Heart right ventricle (tissue), 16 donors: ENCODE measurements around the gene KSR1. TPM values are rescaled to one million over a fixed set of nuclear protein-coding genes. Genes with fewer than 3 reads are reported as not detected.

ENCODE experiments used
- ATAC-seq, 8 donors: fragments of 200-7000 bp; cut with Tn5 transposase; one replicate each; pipeline ENCODE4 v1.9.1; 2020; ENCODE audit warnings: mild to moderate bottlenecking in 8 of 8, moderate library complexity in 8 of 8, moderate number of reproducible peaks in 1 of 8
- DNase-seq, 2 donors: peaks; one replicate each; pipeline ENCODE4 v3.0.0-alpha.2; 2020
- H3K27ac ChIP-seq, 10 donors: fragments of 200-600 bp; sonication (generic) in 2 of 10; one replicate each; pipeline versions ENCODE4 v1.5.0 to v1.8.0; 2020 to 2022; ENCODE audit warnings: mild to moderate bottlenecking in 3 of 10
- H3K27me3 ChIP-seq, 7 donors: fragments of 200-600 bp; one replicate each; pipeline ENCODE4 v1.8.0; 2021 to 2022; ENCODE audit warnings: mild to moderate bottlenecking in 2 of 7
- H3K36me3 ChIP-seq, 9 donors: fragments of 200-600 bp; sonication (generic) in 1 of 9; one replicate each; pipeline versions ENCODE4 v1.5.0 to v1.8.0; 2020 to 2022; ENCODE audit warnings: mild to moderate bottlenecking in 2 of 9
- H3K4me1 ChIP-seq, 9 donors: fragments of 200-600 bp; sonication (generic) in 1 of 9; one replicate each; pipeline versions ENCODE4 v1.5.0 to v1.8.0; 2020 to 2022; ENCODE audit warnings: mild to moderate bottlenecking in 4 of 9
- H3K4me3 ChIP-seq, 10 donors: fragments of 200-600 bp; sonication (generic) in 2 of 10; one replicate each; pipeline versions ENCODE4 v1.5.0 to v1.8.0; 2020 to 2022; ENCODE audit warnings: mild to moderate bottlenecking in 7 of 10, moderate library complexity in 2 of 10
- H3K9me3 ChIP-seq, 11 donors: fragments of 200-600 bp in 10 of 11; sonication (generic) in 2 of 11; one replicate each; pipeline versions ENCODE4 v1.5.0 to v1.8.0; 2013 to 2022; ENCODE audit warnings: mild to moderate bottlenecking in 2 of 11, control low read depth in 1 of 11, moderate library complexity in 1 of 11
- CTCF ChIP-seq, 9 donors: fragments of 200-600 bp; sonication (generic) in 2 of 9; IDR thresholded peaks; one replicate each; pipeline versions ENCODE4 v1.5.0 to v1.8.0; 2021 to 2022; ENCODE audit warnings: antibody characterized with exemption in 9 of 9, mild to moderate bottlenecking in 5 of 9, moderate library complexity in 1 of 9
- WGBS, 2 donors: extraction: QIAGEN DNeasy Blood & Tissue Kit; methylation state at CpG; one replicate each; pipeline ENCODE4 v1.1.7; 2013; ENCODE audit warnings: inconsistent platforms in 1 of 2; 5-methylcytosine and 5-hydroxymethylcytosine counted together
- intact Hi-C, 10 donors: fragments of 100-400 bp; cut with DNase I; formaldehyde crosslinking; loops; one replicate each; pipeline versions ENCODE4 v1.11.1 to v1.14.2; 2022
- polyA plus RNA-seq, 2 donors: library from polyadenylated mRNA; stranded (reverse); fragments of 200-250 nt; gene quantifications; one replicate each; pipeline ENCODE4 v1.2.3, GENCODE V29; 2013
- total RNA-seq, 10 donors: library from RNA; stranded (reverse); fragmentation: NEBNext Ultra II Directional in 3 of 10; extraction: Animal tissue kit (Norgen Biotek cat#: 25700) in 3 of 10; gene quantifications; one replicate each; pipeline versions ENCODE4 v1.2.1 to v1.2.4, GENCODE V29; 2021 to 2023
- donor health status: Arrhythmogenic right ventricular cardiomyopathy.
- donor health status: ischemic (EF 13 %, LVEDD 7.1; RV severe dilation, severe dysfunction).
- donor health status: healthy with polysubstance abuse.
- donor health status: DM: no; HTN: yes; CAD: no.
- donor health status: DM: no; HTN: no; CAD: no.
- donor health status: ischemic (EF 25% LVEDD 6.9; RV normal size, moderate dysfunction).
- donor health status: ischemic (EF 25% LVEDD 5.7; RV mildly dilated, moderate dysfunction).
- donor health status: healthy.
- donor health status: DM: yes; HTN: yes; CAD: no.
- donor health status: Ischemic cardiomyopathy.
- donor health status: ischemic (EF 35%, LVEDD 5.7; RV mildly dilated, moderate dysfunction).
- donor health status: nonischemic (EF 11% LVEDD 7.7; RV severe dilation, severe dysfunction).
- donor health status: DM: yes; HTN: yes; CAD: no.
- donor health status: PGD.
- donor health status: ischemic (EF 29% LVEDD 5.4; RV normal size, mild dysfunction).
- donor health status: nonischemic (EF 23%, LVEDD 6.1; RV moderate dilation, normal function).

The KSR1 gene
- total and polyA plus RNA-seq, 12 donors, result 5.6 to 19.6 (median 8.6) TPM

- TF ChIP-seq CTCF (IDR thresholded peaks at IDR 0.05), result no peak
- no peak for DNase-seq
- intact Hi-C loops, result no loop called here
- WGBS, 2 donors, result 82 to 85% methylated on average over 4 of the region's 4 CpGs
- Histone ChIP-seq H3K9me3 (no peaks in the 10 kb centered on the region), H3K4me3 (no peak overlapping the region), H3K27ac (no peak overlapping the region), H3K36me3 (no peaks in the 10 kb centered on the region), H3K4me1 (peaks cover 0 to 27% (median 14%) of the 10 kb centered on the region in 9 donors), H3K27me3 (no peaks in the 10 kb centered on the region)
- ATAC-seq, result no peak
Measured at GRCh38 chr17:27519550-27519949, 63.3 kb downstream of the KSR1 start.

DNA sequence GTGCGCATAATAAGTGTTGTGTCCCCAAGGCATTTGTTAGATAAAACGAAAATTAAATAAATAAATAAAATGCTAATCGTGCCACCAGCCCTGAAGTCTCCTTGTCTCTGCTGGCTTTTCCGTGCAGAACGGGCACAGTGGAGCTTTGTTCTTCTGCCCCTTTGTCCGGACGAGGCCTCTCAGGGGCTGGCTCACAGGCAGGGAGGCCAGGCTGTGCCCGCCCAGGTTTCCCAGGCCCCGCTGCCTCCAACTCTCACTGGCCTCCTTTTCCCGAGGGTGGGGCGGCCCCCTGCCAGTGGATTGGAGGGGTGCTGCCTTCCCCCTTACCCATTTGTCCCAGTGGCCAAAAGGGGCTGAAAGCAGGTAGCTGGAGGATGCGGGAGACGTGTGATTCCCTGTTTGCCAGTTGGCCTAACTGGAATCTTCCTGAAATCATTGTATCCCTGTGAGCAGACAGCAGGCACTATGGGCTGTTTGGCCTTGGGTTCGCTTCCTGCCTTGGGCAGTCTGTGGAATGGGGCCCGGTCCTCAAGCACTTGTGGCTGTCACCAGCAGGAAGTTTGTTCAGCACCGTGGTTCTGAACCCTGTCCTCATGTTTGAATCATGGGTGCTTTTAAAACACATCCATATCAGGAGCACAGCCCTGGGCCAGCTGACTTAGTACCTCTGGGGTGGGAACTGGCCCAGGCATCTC, 64.4 kb downstream of the KSR1 start:
- peaks cover 0 to 30% (median 14%) of the 10 kb centered on the region in 9 donors for H3K4me1 ChIP-seq
- TF ChIP-seq CTCF (IDR thresholded peaks at IDR 0.05), result no peak
- no peaks in the 10 kb centered on the region for H3K9me3 ChIP-seq
- intact Hi-C loops, result no loop called here
- ATAC-seq (no peak), DNase-seq (no peak)
- H3K27ac ChIP-seq, result no peak overlapping the region
- H3K4me3 ChIP-seq, result no peak overlapping the region
- no peaks in the 10 kb centered on the region for H3K36me3 ChIP-seq
- WGBS, 2 donors, result 85 to 88% methylated on average over 16 of the region's 16 CpGs
- no peaks in the 10 kb centered on the region for H3K27me3 ChIP-seq

- Histone ChIP-seq H3K27me3 (no peaks in the 10 kb centered on the region), H3K9me3 (no peaks in the 10 kb centered on the region), H3K4me1 (peaks cover 0 to 38% (median 19%) of the 10 kb centered on the region in 9 donors), H3K27ac (no peak overlapping the region), H3K4me3 (no peak overlapping the region), H3K36me3 (no peaks in the 10 kb centered on the region)
- no peak for TF ChIP-seq CTCF (IDR thresholded peaks at IDR 0.05)
- ATAC-seq, result no peak
- intact Hi-C loops, result no loop called here
- WGBS, 2 donors, result 93% methylated on average over 7 of the region's 7 CpGs
- no peak for DNase-seq
Measured at GRCh38 chr17:27521281-27522027, 65.2 kb downstream of the KSR1 start.

DNA sequence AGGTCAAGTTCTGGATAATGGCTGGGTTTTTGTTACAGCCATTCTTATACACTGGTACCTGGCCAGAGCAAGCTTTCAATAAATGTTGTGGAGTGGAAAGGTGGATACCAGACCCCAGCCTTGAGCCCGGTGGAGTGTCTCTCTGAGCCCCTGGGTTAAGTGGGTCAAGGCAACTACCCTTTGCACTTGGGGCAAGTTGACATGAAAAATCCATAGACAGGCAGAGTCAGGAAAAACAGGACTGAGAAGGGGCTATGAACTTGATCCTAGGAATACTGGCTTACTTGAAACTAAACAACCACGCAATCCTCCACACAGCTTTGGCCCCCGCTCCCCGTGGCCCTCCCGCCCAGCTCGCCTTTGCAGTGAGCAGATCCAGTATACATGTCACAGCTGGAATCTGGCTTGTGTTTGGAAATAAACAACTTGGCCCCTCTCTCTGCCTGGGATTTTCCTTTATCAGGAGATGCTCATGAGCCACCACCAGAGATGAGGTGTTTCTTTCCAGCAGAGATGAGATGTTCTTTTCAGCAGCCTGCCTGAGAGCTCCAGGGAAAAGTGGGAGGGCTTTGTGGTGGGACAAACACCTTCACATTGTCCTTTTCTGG, 65.9 kb downstream of the KSR1 start:
- TF ChIP-seq CTCF (IDR thresholded peaks at IDR 0.05), result no peak
- Histone ChIP-seq H3K27me3 (no peaks in the 10 kb centered on the region), H3K4me3 (no peak overlapping the region), H3K27ac (no peak overlapping the region), H3K36me3 (no peaks in the 10 kb centered on the region), H3K4me1 (peaks cover 0 to 45% (median 24%) of the 10 kb centered on the region in 9 donors), H3K9me3 (no peaks in the 10 kb centered on the region)
- no peak for ATAC-seq
- intact Hi-C loops, result no loop called here
- WGBS, 2 donors, result 89 to 90% methylated on average over 6 of the region's 6 CpGs
- no peak for DNase-seq
